Retinal pigment epithelial cell (primary cell): ENCODE data around the gene RBM44.

Experiments used
- DNase-seq: peaks from one replicate; pipeline ENCODE4 v3.0.0-alpha.2; 2010; ENCODE audit warnings: low read depth
- H3K4me3 ChIP-seq: 2 replicates; pipeline ENCODE4 v1.5.1; 2011; ENCODE audit warnings: mild to moderate bottlenecking, low read length, control low read depth, moderate library complexity
- CTCF ChIP-seq: conservative IDR thresholded peaks from 2 replicates; pipeline ENCODE4 v1.5.1; 2011; ENCODE audit warnings: low read depth, low read length, control low read depth, inconsistent platforms

The RBM44 gene

GRCh38 chr2:237882510-237883481 lies 84.2 kb downstream of the RBM44 start:
- no peak for DNase-seq
- no peak overlapping the region for H3K4me3 ChIP-seq
- TF ChIP-seq CTCF, result no peak

GRCh38 chr2:237883951-237884446 lies 85.4 kb downstream of the RBM44 start:
- DNase-seq, result no peak
- no peak for TF ChIP-seq CTCF
- H3K4me3 ChIP-seq, result no peak overlapping the region

GRCh38 chr2:237884681-237885080 lies 86.1 kb downstream of the RBM44 start:
- no peak for DNase-seq
- no peak for TF ChIP-seq CTCF
- H3K4me3 ChIP-seq, result no peak overlapping the region

GRCh38 chr2:237885111-237885930 lies 86.7 kb downstream of the RBM44 start:
- TF ChIP-seq CTCF, result no peak
- no peak overlapping the region for H3K4me3 ChIP-seq
- DNase-seq, result no peak

- TF ChIP-seq CTCF, result no peak
- no peak overlapping the region for H3K4me3 ChIP-seq
Measured at GRCh38 chr2:237885931-237886684, 87.5 kb downstream of the RBM44 start.

GRCh38 chr2:237886685-237887481 lies 88.3 kb downstream of the RBM44 start:
- DNase-seq, result no peak
- TF ChIP-seq CTCF, result no peak
- H3K4me3 ChIP-seq, result no peak overlapping the region

More at GRCh38 chr2:237885931-237886684, 87.5 kb downstream of the RBM44 start:
- no peak for DNase-seq
